ENCODE data around the gene TMEM176A.

Gene TMEM176A, protein sequence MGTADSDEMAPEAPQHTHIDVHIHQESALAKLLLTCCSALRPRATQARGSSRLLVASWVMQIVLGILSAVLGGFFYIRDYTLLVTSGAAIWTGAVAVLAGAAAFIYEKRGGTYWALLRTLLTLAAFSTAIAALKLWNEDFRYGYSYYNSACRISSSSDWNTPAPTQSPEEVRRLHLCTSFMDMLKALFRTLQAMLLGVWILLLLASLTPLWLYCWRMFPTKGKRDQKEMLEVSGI

DNA sequence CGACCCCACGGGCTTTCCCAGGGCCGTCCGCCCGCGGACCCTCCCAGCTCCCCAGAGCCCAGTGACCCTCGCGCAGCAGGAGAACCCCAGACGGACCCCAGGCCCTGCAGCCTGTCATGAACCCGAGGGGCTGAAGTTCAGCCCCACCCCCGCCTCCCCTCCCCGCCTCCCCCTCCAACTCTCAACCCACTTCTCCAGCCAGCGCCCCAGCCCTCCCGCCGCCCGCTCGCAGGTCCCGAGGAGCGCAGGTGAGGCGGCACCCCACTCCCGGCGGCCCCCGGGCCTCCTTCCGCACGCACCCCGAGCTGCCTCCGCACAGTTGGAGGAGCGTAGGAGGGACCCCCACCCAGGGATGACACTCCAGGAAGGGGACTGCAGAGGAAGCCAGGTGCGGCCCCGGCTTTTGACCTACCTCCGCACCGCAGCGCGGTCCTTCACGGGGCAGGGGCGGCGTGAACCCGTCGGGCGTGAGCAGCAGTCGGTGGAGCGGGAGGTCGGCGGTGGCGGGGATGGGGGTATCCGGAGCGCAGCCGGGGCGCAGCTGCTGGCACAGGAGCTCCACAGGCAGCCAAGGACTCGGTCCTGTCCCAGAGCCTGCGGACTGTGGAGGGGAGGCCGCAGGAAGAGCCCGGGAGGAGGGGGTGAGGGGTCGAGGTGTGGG is at the start of gene TMEM176A:
TSS of gene TMEM176A (plus strand) at position 189 of the 661 bp plus-strand sequence. CDS start 782 bp downstream, outside the sequence.
- no peak for DNase-seq (ENCODE audit: low read depth)
- H3K4me3 ChIP-seq (ENCODE audit: low read depth, low read length): no peak within 1 kb of the TSS
- TF ChIP-seq, protein P1, sequence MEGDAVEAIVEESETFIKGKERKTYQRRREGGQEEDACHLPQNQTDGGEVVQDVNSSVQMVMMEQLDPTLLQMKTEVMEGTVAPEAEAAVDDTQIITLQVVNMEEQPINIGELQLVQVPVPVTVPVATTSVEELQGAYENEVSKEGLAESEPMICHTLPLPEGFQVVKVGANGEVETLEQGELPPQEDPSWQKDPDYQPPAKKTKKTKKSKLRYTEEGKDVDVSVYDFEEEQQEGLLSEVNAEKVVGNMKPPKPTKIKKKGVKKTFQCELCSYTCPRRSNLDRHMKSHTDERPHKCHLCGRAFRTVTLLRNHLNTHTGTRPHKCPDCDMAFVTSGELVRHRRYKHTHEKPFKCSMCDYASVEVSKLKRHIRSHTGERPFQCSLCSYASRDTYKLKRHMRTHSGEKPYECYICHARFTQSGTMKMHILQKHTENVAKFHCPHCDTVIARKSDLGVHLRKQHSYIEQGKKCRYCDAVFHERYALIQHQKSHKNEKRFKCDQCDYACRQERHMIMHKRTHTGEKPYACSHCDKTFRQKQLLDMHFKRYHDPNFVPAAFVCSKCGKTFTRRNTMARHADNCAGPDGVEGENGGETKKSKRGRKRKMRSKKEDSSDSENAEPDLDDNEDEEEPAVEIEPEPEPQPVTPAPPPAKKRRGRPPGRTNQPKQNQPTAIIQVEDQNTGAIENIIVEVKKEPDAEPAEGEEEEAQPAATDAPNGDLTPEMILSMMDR (IDR thresholded peaks at IDR 0.05; ENCODE audit: low read depth, low read length): no peak
- TF ChIP-seq, protein P2, sequence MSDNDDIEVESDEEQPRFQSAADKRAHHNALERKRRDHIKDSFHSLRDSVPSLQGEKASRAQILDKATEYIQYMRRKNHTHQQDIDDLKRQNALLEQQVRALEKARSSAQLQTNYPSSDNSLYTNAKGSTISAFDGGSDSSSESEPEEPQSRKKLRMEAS (IDR thresholded peaks at IDR 0.05; ENCODE audit: low read depth, low read length): no peak
- TF ChIP-seq MYC (IDR thresholded peaks at IDR 0.05; ENCODE audit: low read depth, low read length): no peak
- no peak for TF ChIP-seq POLR2A (IDR thresholded peaks at IDR 0.05; ENCODE audit: extremely low read depth, insufficient read length)

DNA sequence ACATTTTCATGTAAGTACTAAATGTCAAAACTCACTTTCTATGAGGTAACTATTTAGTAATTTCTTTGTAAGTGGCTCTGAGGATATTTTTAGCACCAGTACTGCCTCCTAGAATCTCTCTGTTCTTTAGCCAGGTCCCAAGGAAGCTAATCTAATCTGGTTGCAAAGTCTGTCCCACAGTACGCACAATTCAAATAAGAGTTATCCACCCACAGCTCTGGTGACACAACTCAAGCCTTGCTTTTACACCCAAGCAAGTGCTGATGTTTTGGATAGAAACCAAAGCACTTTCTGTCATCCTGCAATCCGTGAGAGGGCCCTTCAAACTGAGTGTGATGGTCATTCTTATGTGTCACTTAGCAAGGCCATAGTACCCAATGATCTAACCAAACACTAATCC is 48.9 kb upstream of the TMEM176A start:
- no peak overlapping the region for H3K4me3 ChIP-seq (ENCODE audit: low read depth, low read length)
- no peak for DNase-seq (ENCODE audit: low read depth)
- TF ChIP-seq MYC (IDR thresholded peaks at IDR 0.05; ENCODE audit: low read depth, low read length): no peak
- TF ChIP-seq, protein P1 (IDR thresholded peaks at IDR 0.05; ENCODE audit: low read depth, low read length): no peak
- TF ChIP-seq, protein P2 (IDR thresholded peaks at IDR 0.05; ENCODE audit: low read depth, low read length): no peak

DNA sequence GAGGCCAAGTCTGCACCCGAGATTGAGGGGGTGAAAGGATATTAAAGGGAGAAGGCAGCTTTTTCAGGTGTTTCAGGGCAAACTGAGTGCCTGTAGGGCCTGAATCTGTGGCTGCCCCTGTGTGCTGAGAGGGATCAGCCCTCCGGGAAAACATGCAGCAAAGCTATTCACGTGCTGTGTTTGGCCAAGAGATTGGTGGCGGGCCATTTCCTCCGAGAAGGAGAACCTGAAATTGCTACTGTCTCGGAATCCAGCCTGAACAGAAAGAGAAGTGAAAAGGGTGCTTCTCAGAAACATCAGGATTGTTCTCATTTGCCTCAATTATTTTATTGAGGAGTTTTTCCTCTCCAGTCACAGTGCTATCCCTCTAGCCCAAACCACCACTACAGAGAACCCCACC is 47.3 kb upstream of the TMEM176A start:
- H3K4me3 ChIP-seq (ENCODE audit: low read depth, low read length): no peak overlapping the region
- DNase-seq (ENCODE audit: low read depth): no peak
- TF ChIP-seq, protein P1 (IDR thresholded peaks at IDR 0.05; ENCODE audit: low read depth, low read length): no peak
- TF ChIP-seq POLR2A (IDR thresholded peaks at IDR 0.05; ENCODE audit: extremely low read depth, insufficient read length) (no peak), MYC (IDR thresholded peaks at IDR 0.05; ENCODE audit: low read depth, low read length) (no peak)
- TF ChIP-seq, protein P2 (IDR thresholded peaks at IDR 0.05; ENCODE audit: low read depth, low read length): no peak

DNA sequence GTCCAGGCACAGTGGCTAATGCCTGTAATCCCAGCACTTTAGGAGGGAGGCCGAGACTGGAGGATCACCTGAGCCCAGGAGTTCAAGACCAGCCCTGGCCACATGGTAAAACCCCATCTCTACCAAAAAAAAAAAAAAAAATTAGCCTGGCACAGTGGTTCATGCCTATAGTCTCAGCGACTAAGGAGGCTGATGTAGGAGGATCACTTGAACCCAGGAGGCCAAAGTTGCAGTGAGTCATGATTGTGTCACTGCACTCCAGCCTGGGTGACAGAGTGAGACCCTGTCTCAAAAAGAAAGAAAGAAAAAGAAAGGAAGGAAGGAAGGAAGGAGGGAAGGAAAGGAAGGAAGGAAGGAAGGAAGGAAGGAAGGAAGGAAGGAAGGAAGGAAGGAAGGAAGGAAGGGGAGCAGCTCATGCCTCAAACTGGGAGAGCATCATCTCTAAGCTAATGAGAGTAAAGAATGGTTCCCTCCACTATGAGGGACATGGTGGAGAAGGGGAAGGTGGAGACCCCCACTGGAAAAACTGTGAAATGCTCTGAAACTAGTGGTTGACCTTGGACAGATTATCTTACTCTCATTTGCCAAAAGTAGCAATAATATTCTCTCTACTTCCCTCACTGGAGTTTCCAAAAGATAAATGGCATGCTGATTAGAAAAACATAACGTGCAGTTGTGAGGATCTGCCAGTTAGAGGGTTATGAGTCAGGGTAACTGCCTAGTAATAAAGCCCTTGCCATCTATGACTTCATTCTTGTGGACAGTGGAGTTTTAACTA is 46.6 kb upstream of the TMEM176A start:
- DNase-seq (ENCODE audit: low read depth): peak; percentile 78
- H3K4me3 ChIP-seq (ENCODE audit: low read depth, low read length): no peak overlapping the region
- TF ChIP-seq POLR2A (IDR thresholded peaks at IDR 0.05; ENCODE audit: extremely low read depth, insufficient read length): no peak
- no peak for TF ChIP-seq MYC (IDR thresholded peaks at IDR 0.05; ENCODE audit: low read depth, low read length)
- TF ChIP-seq, protein P1 (IDR thresholded peaks at IDR 0.05; ENCODE audit: low read depth, low read length): peak; percentile 78

DNA sequence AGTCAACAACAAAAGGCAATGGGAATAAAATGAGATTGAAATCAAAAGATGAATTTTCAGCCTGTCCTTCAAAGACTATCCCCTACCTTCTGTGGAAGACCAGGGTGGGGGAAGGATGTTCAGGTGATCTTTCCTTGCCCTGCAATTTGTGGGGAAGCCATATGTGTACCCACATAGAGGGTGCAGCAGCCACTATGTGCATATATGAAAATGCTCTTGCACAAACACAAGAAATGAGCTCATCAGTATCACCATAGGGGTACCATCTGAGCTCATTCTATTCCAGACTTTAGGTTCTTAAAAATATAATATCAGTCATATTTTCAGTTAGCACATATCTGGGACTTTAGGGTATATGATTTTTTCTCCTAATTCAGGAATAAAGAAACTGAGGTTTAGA is 45.6 kb upstream of the TMEM176A start:
- TF ChIP-seq, protein P1 (IDR thresholded peaks at IDR 0.05; ENCODE audit: low read depth, low read length): no peak
- TF ChIP-seq, protein P2 (IDR thresholded peaks at IDR 0.05; ENCODE audit: low read depth, low read length): no peak
- TF ChIP-seq MYC (IDR thresholded peaks at IDR 0.05; ENCODE audit: low read depth, low read length) (no peak), POLR2A (IDR thresholded peaks at IDR 0.05; ENCODE audit: extremely low read depth, insufficient read length) (no peak)
- no peak overlapping the region for H3K4me3 ChIP-seq (ENCODE audit: low read depth, low read length)
- peak; percentile 36 for DNase-seq (ENCODE audit: low read depth)

Measured in NB4 (cell line).